Naive thymus-derived CD8-positive, alpha-beta T cell (primary cell): Measurements from ENCODE around the gene SETD3. TPM values are rescaled to one million over a fixed set of nuclear protein-coding genes. Genes with fewer than 3 reads are reported as not detected.

Experiments used
- ATAC-seq, 2 donors: fragments of 150-1000 bp; cut with Tn5 transposase in 1 of 2; sonication (Bioruptor Pico), chemical (Tn5 transposase) in 1 of 2; 1 replicate in 1 of 2; 2 replicates in 1 of 2; pipeline ENCODE4 v1.10.0; 2021; ENCODE audit warnings: mild to moderate bottlenecking in 2 of 2, moderate library complexity in 2 of 2
- POLR2A ChIA-PET: fragments of 350-600 bp; sonication (Branson Sonifier 250); formaldehyde crosslinking; loops from one replicate; lab custom pipeline; 2021; ENCODE audit warnings: antibody characterized with exemption; lab: Charles Lee
- DNase-seq, 10 donors: peaks; one replicate each; pipeline versions ENCODE4 v3.0.0 to v3.0.0-alpha.2; 2020 to 2022
- H3K27ac Mint-ChIP-seq, 10 donors: one replicate each; pipeline ENCODE4 v1.8.0; 2020 to 2022; ENCODE audit warnings: mild to moderate bottlenecking in 10 of 10, mixed read lengths in 10 of 10, moderate library complexity in 4 of 10, inconsistent platforms in 1 of 10
- H3K27me3 Mint-ChIP-seq, 5 donors: one replicate each; pipeline ENCODE4 v1.8.0; 2021 to 2022; ENCODE audit warnings: mixed read lengths in 5 of 5
- H3K36me3 Mint-ChIP-seq, 3 donors: one replicate each; pipeline ENCODE4 v1.8.0; 2020 to 2022; ENCODE audit warnings: mixed read lengths in 3 of 3, mild to moderate bottlenecking in 2 of 3, inconsistent platforms in 1 of 3
- H3K4me1 Mint-ChIP-seq, 4 donors: one replicate each; pipeline ENCODE4 v1.8.0; 2021 to 2022; ENCODE audit warnings: mixed read lengths in 4 of 4
- H3K4me3 Mint-ChIP-seq, 10 donors: one replicate each; pipeline ENCODE4 v1.8.0; 2020 to 2022; ENCODE audit warnings: mild to moderate bottlenecking in 10 of 10, mixed read lengths in 10 of 10, moderate library complexity in 6 of 10, inconsistent platforms in 1 of 10
- H3K9me3 Mint-ChIP-seq, 9 donors: one replicate each; pipeline ENCODE4 v1.8.0; 2020 to 2022; ENCODE audit warnings: mixed read lengths in 9 of 9, mild to moderate bottlenecking in 3 of 9, inconsistent platforms in 1 of 9, moderate library complexity in 1 of 9
- polyA plus RNA-seq, 3 donors: library from polyadenylated mRNA; unstranded; fragments of 300-500 nt; fragmentation: Illumina TruSeq; gene quantifications; one replicate each; pipeline ENCODE4 v1.2.3, GENCODE V29; 2021
- total RNA-seq, 8 experiments: library from RNA in 2 of 8; stranded (reverse) in 2 of 8; gene quantifications; one replicate each; pipeline ENCODE4 v1.2.3 and lab custom pipeline; 2021 to 2026

SETD3 gene
- total and polyA plus RNA-seq, 5 experiments from 2014 or later, result 32.2 to 56.8 (median 35.6) TPM

DNA sequence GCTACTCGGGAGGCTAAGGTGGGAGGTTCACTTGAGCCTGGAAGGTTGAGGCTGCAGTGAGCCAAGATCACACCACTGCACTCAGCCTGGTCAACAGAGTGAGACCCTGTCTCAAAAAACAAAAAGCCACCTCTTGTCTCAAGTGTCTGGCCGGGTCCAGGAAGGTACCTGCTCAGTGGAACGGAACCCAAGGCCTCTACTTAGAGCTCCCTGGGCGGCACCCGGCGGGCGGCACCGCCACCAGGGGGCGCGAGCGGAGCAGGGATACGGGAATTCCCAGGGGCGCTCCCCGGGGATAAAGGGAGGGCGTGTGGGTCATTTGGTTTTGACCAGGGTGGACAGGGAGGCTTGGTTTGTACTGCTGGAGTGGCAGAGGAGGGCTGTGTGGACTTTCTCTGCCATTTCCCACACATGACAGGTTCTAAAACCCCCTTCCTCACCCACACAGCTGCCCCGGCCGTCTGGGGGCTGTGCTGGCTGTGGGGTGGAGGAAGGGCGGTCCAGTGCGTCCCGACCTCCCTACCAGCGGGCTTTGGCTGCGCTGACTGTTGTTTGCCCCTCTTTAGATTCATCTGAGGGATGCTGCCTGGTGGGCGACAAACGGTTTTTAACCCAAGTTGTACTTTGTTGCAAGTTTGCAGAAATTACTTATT is 91.4 kb downstream of the SETD3 start:
- DNase-seq, result peak in 6 of 10 donors; percentile 5 to 27 (median 18)
- H3K4me3 Mint-ChIP-seq, result no peak overlapping the region
- H3K36me3 Mint-ChIP-seq, result peaks cover 0 to 2% (median 0%) of the 10 kb centered on the region in 3 donors
- H3K27me3 Mint-ChIP-seq, result peaks cover 3 to 15% (median 6%) of the 10 kb centered on the region in 5 donors
- ATAC-seq, result peak in 1 of 2 donors; percentile 42
- H3K4me1 Mint-ChIP-seq, result peaks cover 12 to 23% (median 20%) of the 10 kb centered on the region in 4 donors
- H3K27ac Mint-ChIP-seq, result no peak overlapping the region
- POLR2A ChIA-PET, result interaction anchor here (0.6 kb wide), 1 partner anchor 12 kb away, joined by 5 read pairs; no protein-coding TSS in a partner anchor
- H3K9me3 Mint-ChIP-seq, result no peaks in the 10 kb centered on the region

DNA sequence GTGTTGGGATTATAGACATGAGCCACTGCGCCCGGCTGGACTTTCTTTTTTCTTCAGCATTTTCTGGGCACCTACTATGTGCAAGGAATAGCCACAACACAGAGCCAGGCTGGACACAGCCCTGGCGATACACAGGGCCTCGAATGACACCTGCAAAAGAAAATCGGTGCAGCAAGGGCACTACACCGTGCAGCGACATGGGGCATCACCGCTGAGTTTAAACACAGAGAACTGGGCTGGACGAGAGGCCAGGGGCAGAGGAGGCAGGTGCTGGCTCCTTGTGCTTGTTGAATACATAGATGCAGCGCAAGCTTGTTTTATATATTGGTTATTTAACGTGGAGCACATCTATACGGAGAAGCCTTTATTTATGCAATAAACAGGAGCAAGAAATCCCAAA is 92.4 kb downstream of the SETD3 start:
- Mint-ChIP-seq H3K4me3 (peak overlapping the region in 3 of 10 donors; percentile 13 to 20 (median 19)), H3K36me3 (peaks cover 0 to 2% (median 0%) of the 10 kb centered on the region in 3 donors), H3K9me3 (no peaks in the 10 kb centered on the region), H3K4me1 (peaks cover 12 to 22% (median 18%) of the 10 kb centered on the region in 4 donors), H3K27ac (no peak overlapping the region), H3K27me3 (peaks cover 8 to 25% (median 10%) of the 10 kb centered on the region in 5 donors)
- no peak for ATAC-seq
- DNase-seq, result no peak
- POLR2A ChIA-PET, result no interaction called here

DNA sequence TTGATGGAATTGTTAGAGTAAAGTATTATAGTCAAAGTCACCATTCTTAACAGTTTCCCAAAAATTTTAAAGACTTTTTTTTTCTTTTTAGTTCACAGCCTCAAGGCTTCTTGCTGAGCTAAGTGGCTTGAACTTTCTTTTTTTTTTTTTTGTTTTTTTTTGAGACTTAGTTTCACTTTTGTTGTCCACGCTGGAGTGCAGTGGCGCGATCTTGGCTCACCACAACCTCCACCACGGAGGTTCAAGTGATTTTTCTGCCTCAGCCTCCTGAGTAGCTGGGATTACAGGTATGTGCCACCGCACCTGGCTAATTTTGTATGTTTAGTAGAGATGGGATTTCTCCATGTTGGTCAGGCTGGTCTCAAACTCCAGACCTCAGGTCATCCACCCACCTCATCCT is 92.8 kb downstream of the SETD3 start:
- Mint-ChIP-seq H3K36me3 (no peaks in the 10 kb centered on the region), H3K9me3 (no peaks in the 10 kb centered on the region), H3K27ac (peak overlapping the region in 1 of 10 donors; percentile 79), H3K4me1 (peaks cover 9 to 20% (median 14%) of the 10 kb centered on the region in 4 donors), H3K4me3 (peak overlapping the region in 5 of 10 donors; percentile 10 to 41 (median 19)), H3K27me3 (peaks cover 8 to 28% (median 13%) of the 10 kb centered on the region in 5 donors)
- POLR2A ChIA-PET, result interaction anchor here (0.6 kb wide), 1 partner anchor 1365 kb away, joined by 5 read pairs; no protein-coding TSS in a partner anchor
- DNase-seq (no peak), ATAC-seq (peak in 1 of 2 donors; percentile 42)

DNA sequence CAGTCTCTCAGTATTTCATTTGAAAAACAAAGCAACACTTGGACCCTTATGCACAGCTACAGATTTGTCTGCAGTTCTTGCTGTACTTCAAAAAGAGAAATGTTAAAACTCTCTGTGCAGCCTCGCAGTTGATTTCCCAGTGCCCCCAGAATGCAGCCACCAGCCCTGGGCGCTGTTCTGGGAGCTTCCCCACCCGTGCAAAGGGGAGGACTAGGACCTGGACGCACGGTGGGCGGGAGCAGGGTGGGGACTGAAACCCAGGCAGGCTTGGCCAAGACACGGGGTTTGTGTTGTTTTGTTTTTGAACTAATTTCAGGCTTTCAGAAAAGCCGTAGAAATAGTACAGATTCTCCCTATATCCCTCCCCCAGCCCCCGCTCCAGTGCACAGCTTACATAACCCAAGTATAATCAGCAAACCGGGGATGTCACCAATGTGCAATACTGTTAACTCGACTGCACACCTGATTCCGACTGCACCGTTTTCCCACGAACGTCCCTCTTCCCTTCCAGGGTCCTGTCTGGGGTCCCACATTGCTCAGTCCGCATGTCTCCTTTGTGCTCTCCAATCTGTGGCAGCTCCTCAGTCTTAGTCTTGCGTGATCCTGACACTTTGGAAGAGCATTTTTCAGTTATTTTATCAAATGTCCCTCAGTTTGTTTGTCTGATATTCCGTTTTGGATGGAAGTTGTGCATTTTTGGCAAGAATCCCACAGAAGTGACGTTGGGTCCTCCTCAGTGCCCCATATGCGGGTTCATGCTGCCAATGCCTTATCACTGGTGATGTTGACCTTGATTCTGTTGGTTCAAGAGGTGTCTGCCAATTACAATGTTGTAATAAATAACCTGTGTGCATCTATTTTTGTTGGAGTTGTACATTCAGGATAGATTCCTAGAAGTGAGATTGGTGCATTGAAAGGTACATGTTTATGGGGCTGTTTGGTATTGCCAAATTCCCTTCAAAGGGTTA is 95.9 kb downstream of the SETD3 start:
- no peak for ATAC-seq
- Mint-ChIP-seq H3K4me3 (no peak overlapping the region), H3K4me1 (peaks cover 10 to 24% (median 23%) of the 10 kb centered on the region in 4 donors), H3K9me3 (no peaks in the 10 kb centered on the region), H3K27ac (no peak overlapping the region), H3K36me3 (no peaks in the 10 kb centered on the region), H3K27me3 (peaks cover 17 to 60% (median 29%) of the 10 kb centered on the region in 5 donors)
- POLR2A ChIA-PET, result no interaction called here
- no peak for DNase-seq

DNA sequence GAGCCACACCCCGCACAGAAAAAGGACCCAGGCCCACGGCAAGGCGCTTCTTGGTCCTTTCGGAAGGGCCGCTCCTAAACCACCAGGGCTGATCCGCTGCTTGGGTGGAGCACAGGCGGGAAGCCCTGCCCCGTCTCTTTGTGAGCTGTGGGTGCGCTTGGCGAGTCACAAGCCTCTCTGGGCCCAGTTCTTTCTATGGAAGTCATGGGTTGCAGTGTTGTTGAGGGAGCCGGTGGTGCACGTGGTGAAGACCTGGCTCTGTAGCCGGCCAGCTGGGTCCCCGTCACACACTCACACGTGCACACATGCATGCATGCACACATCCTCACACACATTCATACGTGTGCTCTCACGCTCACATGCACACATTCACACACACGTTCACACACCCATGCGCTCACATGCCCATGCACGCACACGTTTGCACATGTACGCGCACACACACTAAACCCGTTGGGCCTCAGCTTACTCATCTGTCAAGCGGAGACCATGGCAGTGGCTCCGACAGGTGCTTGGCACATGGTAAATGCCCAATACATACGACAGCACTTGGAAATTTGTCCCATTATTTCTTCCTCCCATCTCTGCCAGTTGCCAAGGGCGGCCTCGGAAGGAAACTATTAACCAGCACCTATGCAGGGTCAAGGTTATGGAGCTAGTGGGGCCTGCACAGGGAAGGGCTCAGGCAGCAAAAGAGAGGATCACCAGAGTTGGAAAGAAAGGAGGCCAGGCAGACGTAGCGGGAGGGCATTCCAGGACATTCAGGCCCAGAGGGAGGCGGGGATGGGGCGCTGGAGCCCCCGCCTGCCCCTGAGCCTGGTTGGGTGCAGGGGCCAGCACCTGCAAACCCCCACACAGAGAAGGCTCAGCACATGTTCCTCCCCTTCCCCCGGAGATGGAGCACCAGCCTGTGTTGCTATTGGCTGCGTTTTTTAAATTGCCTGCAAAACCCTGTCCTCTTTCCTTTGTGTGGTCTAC is 96.9 kb downstream of the SETD3 start:
- H3K9me3 Mint-ChIP-seq, result no peaks in the 10 kb centered on the region
- H3K4me1 Mint-ChIP-seq, result peaks cover 10 to 24% (median 22%) of the 10 kb centered on the region in 4 donors
- H3K27ac Mint-ChIP-seq, result no peak overlapping the region
- H3K27me3 Mint-ChIP-seq, result peaks cover 17 to 62% (median 29%) of the 10 kb centered on the region in 5 donors
- DNase-seq (no peak), ATAC-seq (no peak)
- POLR2A ChIA-PET, result no interaction called here
- no peaks in the 10 kb centered on the region for H3K36me3 Mint-ChIP-seq
- no peak overlapping the region for H3K4me3 Mint-ChIP-seq

- H3K36me3 Mint-ChIP-seq, result no peaks in the 10 kb centered on the region
- H3K4me1 Mint-ChIP-seq, result peaks cover 10 to 24% (median 20%) of the 10 kb centered on the region in 4 donors
- no peak overlapping the region for H3K4me3 Mint-ChIP-seq
- H3K27ac Mint-ChIP-seq, result peak overlapping the region in 1 of 10 donors; percentile 18
- H3K27me3 Mint-ChIP-seq, result peaks cover 17 to 64% (median 29%) of the 10 kb centered on the region in 5 donors
- DNase-seq (no peak), ATAC-seq (no peak)
- H3K9me3 Mint-ChIP-seq, result no peaks in the 10 kb centered on the region
- POLR2A ChIA-PET, result no interaction called here
These were observed 97.7 kb downstream of the SETD3 start for GRCh38 chr14:99382781-99383471.

DNA sequence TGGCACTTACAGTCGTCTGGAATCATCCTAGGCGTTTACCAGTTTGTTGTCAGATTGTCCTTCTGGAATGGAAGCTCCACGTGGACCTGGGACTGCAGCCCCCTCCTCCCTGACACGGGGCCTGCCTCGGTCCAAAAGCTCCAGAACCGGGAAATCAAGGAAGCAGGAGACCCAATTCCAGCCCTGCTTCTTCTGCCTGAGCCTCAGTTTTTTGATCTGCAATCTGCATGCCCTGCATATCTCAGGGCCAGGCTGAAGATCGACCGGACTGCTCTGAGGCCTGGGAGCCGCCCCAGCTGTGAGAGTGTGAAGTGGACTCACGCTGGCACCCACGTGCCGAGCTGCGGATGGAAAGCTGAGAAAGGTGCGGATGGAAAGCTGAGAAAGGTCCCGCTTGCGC is 98.6 kb downstream of the SETD3 start:
- peak overlapping the region in 2 of 10 donors; percentile 37 to 53 for H3K27ac Mint-ChIP-seq
- H3K27me3 Mint-ChIP-seq, result peaks cover 18 to 72% (median 32%) of the 10 kb centered on the region in 5 donors
- H3K36me3 Mint-ChIP-seq, result no peaks in the 10 kb centered on the region
- H3K4me1 Mint-ChIP-seq, result peaks cover 6 to 17% (median 12%) of the 10 kb centered on the region in 4 donors
- no peak for DNase-seq
- H3K9me3 Mint-ChIP-seq, result no peaks in the 10 kb centered on the region
- no peak overlapping the region for H3K4me3 Mint-ChIP-seq
- POLR2A ChIA-PET, result no interaction called here
- ATAC-seq, result no peak

DNA sequence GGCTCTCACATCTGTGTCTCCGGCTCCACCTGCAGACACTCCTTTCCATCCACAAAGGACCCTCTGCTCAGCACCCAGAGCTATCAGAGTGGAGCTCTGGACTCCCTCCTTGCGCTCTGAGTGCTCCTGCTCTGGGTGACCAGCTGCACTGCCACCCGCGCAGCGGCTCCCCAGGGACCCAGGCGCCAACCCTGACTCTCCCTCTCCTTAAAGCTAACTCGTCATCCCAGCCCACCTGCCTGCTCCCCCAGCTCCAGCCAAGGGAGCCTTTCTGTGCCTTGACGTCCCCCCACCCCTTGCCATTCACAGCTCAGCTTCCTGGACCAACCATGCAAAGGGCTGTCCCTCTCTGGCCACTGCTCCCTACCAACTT is 99.0 kb downstream of the SETD3 start:
- DNase-seq, result no peak
- Mint-ChIP-seq H3K27ac (peak overlapping the region in 2 of 10 donors; percentile 37 to 53), H3K4me1 (peaks cover 2 to 13% (median 9%) of the 10 kb centered on the region in 4 donors), H3K9me3 (no peaks in the 10 kb centered on the region), H3K27me3 (peaks cover 19 to 76% (median 30%) of the 10 kb centered on the region in 5 donors), H3K36me3 (no peaks in the 10 kb centered on the region), H3K4me3 (no peak overlapping the region)
- POLR2A ChIA-PET, result no interaction called here
- ATAC-seq, result no peak

DNA sequence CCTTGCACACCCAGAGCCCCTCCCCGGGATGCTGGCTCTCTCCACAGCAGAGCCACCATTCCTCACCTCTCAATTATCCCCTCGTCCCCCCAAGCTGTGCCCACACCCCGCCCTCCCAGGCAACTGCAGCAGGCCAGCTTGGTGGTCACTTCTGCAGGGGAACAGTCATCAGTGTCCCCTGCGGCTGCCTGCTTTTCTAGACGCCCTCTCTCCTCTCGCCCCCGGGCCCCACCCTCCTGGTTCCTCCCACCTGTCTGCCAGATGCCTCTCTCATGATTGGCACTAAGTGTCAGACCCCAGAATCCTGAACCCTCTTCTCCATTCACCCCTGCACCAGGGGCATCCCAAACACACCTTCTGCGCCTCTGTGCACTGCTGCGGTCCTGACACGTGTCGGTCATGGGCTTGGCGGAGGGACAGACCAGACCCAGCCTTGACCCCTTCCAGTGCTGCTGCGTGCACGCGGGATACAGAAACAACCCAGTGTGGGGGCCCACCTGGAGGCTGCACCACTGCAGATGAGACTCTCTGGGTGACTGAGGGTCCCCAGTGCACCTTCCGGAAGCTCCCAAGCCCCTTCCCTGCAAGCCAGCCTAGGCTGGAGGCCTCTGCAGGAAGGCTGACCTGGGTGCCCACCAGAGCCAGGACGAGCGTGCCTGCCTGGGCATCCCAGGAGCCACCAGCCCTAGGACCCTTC is 99.5 kb downstream of the SETD3 start:
- Mint-ChIP-seq H3K4me3 (no peak overlapping the region), H3K4me1 (peaks cover 2 to 12% (median 7%) of the 10 kb centered on the region in 4 donors), H3K27ac (peak overlapping the region in 2 of 10 donors; percentile 49 to 79), H3K9me3 (no peaks in the 10 kb centered on the region), H3K36me3 (no peaks in the 10 kb centered on the region), H3K27me3 (peaks cover 19 to 77% (median 30%) of the 10 kb centered on the region in 5 donors)
- POLR2A ChIA-PET, result interaction anchor here (0.9 kb wide), 1 partner anchor 12 kb away, joined by 3 read pairs; no protein-coding TSS in a partner anchor
- DNase-seq (no peak), ATAC-seq (no peak)

GRCh38 chr14:99380402-99380801 is 100.3 kb downstream of the SETD3 start:
- Mint-ChIP-seq H3K4me1 (peaks cover 3 to 12% (median 7%) of the 10 kb centered on the region in 4 donors), H3K4me3 (peak overlapping the region in 1 of 10 donors; percentile 30), H3K36me3 (no peaks in the 10 kb centered on the region), H3K27me3 (peaks cover 19 to 73% (median 30%) of the 10 kb centered on the region in 5 donors), H3K27ac (peak overlapping the region in 1 of 10 donors; percentile 35), H3K9me3 (no peaks in the 10 kb centered on the region)
- DNase-seq, result no peak
- POLR2A ChIA-PET, result interaction anchor here (0.9 kb wide), 1 partner anchor 12 kb away, joined by 3 read pairs; no protein-coding TSS in a partner anchor
- ATAC-seq, result no peak
